Hindlimb muscle (tissue), 1 donor: ENCODE results near the gene ANXA4. TPM values are rescaled to one million over a fixed set of nuclear protein-coding genes. Genes with fewer than 3 reads are reported as not detected.
A peak's percentile ranks its signal among the peaks of the same experiment; 100 is the strongest.
"Not testable (repeated sequence)": the region's sequence is repeated elsewhere in the genome, so short reads cannot be mapped to it uniquely, and the experiment has no call there.

Experiments
- DNase-seq: peaks from one replicate; pipeline ENCODE4 v3.0.0-alpha.2; 2013
- polyA plus RNA-seq: library from polyadenylated mRNA; unstranded; fragments of 120-200 nt; gene quantifications from one replicate; pipeline ENCODE4 v1.2.1, GENCODE V29; 2013; ENCODE audit not compliant: insufficient read length

ANXA4 gene
- polyA plus RNA-seq, 1 donor: 28.3 TPM

DNA sequence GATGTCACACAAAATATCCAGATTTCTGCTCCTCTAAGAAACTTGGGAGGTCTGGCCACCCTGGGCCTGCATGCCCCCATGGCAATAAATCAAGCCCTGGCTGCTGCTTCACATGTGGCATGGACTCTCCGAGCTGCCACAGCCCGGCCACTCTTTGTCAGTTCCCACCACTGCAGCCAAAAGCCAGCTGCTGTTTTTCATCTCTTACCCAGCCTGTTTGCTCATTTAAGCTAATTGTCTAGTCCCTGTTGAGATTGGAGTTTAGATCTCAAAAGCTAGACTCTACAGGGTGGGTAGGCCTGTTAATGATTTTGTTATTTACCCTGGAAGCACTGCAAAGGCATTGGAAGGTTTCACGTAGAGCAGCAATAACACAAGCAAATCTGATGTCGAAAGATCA is 20.9 kb upstream of the ANXA4 start:
- DNase-seq: no peak

DNA sequence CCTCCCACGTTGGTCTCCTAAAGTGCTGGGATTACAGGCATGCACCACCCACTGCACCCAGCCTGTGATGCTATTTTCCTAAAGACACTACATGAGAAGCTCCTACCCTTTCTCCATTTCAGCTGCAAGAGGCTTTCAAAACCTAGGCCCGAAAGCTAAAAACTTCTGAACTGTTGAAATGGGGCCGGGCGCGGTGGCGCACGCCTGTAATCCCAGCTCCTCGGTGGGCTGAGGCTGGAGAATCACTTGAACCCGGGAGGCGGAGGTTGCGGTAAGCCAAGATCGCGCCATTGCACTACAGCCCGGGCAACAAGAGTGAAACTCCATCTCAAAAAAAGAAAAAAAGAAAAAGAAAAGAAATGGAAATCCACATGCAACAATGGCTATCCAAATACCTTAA is 18.1 kb upstream of the ANXA4 start:
- DNase-seq: no peak

DNA sequence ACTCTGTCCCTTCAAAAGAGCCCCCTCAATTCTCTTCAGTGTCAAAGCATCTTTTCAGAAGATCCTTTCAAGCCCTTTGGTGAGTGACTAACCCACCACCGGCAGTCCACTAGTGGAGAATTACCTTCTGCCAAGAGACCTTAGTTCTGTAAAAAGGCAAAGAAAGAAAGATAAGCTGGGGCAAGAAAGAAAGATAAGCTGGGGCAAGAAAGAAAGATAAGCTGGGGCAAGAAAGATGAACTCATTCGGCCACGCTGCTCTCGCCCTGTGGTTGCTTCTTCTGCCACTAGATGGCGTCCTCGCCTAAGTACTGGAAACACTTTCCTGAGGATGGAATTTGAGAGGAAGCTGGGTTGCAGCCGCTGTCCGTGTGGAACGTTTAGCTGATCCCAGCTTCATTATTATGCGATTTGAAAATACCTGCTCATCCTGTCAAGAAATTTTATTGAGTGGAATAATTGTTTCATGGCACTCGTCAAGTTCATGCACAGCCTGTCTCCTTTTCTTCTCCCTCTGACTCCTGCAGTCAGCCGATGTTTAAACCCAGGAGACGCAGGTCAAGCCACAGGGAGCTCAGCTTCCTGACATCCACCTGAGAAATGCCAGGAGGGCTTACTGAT is 17.3 kb upstream of the ANXA4 start:
- DNase-seq: peak; percentile 84

DNA sequence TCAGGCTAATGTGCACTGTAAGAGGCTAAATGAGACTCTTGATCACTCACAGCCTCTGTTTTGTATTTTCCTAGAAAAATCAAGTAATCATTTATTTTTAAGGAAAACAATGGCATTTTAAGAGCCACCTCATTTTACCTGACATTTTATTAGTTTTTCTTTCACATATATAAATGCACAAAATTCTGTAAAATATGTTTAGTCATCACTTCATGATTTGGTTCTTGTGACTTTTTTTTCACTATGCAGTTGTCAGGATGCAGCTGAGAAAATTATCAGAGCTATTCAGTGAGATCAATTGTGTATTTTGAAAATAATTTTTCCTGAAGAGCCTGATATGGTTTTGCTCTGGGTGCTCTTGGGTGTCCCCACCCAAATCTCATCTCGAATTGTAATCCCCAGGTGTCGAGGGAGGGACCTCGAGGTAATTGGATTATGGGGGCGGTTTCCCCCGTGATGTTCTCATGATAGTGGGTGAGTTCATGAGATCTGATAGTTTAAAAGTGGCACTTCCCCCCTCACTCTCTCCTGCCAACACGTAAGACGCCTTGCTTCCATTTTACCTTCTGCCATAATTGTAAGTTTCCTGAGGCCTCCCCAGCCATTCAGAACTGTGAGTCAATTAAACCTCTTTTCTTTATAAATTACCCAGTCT is 16.1 kb upstream of the ANXA4 start:
- no peak for DNase-seq

DNA sequence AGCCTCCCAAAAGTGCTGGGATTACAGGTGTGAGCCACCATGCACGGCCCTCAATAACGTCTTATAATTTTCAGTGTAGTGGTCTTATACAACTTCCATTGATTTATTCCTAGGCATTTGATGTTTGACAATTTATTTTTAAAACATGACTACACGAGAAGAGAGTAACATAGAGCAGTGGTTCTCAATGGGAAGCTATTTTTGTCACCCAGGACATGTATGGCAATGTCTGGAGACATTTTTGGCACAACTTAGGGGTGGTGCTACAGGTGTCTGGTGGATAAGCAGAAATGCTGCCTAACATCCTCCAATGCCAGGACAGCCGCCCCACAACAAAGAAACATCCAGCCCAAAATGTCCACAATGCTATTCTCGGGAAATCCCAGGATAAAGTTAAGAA is 12.7 kb upstream of the ANXA4 start:
- DNase-seq: no peak

DNA sequence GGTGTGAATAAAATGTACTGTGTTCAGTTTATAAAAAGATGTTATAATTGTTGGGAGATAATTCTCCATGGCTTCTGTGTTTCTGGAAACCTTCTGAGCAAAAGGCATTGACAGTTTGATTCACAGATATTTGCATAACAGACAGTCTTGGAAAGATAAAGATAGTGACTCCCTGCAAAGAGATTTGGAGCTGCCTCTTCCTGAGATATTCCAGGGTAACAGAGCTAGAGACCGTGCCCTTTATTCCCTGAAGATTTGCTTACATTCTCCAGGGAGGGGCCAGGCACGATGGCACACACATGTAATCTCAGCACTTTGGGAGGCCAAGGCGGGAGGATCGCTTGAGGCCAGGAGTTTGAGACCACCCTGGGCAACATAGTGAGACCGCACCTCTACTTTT is 12.2 kb upstream of the ANXA4 start:
- DNase-seq: no peak

DNA sequence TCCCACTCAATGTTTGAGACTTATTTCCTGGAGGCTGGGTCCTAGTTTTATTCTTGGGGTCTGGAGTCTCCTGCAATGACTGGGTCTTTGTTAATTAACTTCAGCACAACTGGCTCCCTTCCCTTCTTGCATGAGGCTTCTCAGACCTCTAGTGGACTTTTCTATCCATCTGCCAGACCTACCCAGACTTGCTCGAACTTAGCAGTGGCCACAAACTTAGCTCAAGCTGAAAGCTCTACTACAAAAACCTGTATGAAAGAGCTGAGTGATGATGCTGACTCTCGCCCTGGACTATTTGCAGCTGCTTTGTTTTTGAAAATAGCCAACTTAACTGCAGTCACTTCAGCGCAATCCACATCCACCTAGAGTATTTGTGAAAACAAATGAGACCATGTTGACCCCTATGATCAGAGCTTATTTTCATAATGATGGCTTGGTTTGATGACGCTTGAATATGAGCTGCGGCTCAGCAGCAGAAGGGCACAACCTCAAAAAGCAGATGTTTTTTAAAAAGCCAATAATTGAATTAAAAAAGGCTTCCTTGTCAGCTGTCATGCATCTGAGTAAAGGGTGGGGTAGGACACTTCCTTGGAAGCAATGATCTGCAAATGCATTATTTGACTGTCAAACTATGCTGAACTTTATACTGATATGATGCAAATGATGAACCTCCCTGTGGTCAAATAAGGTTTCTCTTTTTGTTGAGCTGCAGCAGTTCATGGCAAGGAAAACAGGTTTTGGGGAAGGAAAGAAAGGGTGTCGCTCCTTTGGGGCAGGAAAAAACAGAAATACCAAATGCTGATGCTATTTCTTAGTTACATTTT is 10.6 kb upstream of the ANXA4 start:
- DNase-seq: no peak

DNA sequence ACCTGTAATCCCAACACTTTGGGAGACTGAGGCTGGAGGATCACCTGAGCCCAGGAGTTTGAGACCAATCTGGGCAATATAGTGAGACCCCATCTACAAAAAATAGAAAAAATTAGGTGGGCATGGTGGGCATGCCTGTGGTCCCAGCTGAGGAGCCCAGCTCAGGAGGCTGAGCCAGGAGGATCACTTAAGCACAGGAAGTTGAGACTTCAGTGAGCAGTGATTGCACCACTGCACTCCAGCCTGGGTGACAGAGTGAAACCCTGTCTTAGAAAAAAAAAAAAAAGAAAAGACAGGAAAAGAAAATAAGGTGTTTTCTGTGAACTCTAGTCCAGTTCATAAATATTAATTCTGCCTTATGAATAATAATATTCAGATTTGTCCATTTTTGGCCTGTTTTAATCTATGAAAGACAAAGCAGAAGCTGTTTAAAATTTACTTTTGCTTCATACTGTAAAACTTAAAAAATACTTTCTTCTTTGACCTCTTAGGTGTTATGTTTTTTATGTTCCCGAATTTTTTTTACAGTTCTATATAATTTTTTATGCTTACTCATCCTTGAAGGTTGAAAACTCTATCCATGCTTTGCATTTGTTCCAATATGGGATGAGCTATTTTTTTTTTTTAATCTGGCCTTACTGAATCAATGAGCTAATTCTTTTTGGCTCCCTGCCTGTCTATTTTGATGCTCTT is 8.4 kb upstream of the ANXA4 start:
- DNase-seq: no peak

DNA sequence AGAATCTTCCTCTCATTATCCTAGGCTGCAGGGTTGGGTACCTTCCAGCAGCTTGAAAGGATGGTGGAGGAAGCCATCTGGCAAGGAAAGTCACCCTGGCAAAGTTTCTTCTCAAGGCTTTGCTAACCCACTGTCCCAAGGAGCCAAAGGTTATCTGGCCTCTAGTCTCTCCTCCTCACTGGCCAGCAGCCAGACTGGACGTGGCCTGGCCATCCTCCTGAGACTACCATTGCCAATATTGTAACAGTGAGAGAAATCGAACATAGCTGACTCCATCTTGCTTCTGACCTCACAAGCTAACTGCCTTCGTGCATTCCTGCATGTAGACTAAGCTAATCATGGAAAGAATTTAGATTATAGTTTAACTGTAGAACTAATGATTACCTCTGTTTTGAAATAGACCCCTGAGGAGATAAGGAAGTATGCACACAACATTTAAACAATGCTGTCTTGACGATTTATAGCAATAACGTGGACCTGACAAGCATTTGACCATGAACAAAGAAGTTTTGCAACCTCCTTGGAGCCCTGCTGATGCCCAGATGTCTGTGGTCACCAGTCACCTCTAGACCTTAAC is 7.8 kb upstream of the ANXA4 start:
- DNase-seq: peak; percentile 43

DNA sequence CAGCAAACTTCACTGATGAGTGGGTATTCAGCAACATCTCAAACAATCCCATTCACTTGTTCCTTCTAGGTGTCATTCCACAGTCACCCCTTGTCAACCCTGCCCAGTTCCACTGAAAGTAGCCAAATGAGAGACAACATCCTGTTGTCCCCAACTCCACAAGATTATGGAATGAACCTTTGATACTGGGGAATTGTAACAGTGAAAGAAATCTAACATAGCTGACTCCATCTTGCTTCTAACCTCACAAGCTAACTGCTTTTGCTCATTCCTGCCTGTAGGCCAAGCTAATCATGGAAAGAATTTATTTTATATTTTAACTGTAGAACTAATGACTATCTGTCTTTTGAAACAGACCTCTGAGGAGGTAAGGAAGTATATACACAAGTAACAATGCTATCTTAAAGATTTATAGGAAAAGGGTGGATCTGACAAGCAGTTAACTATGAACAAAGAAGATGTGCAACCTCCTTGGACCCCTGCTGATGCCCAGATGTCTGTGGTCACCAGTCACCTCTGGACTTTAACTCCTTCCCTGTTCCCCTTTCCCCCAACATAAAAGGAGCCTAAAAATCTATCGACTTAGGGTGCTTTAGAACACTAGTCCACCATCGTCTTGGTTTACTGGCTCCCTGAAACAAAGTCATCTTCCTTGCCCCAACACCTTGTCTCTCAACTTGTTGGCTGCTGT is 6.9 kb upstream of the ANXA4 start:
- DNase-seq: no peak

DNA sequence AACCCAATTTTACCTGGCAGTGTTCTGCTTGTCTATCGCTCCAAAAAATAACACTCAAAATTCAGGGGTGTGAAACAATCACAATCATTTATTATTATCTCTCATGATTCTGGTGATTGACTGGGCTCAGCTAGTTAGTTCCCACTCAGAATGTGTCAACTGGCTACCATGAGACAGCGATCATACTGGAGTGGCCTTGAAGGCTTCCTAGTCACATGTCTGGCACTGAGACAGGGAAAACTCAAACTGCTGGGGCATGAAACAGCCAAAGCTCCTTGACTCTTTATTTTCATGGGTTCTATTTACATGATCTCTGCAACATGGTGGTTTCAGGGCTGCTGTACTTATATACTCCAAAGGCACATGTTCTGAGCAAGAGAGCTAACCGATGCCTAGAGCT is 6.2 kb upstream of the ANXA4 start:
- no peak for DNase-seq

DNA sequence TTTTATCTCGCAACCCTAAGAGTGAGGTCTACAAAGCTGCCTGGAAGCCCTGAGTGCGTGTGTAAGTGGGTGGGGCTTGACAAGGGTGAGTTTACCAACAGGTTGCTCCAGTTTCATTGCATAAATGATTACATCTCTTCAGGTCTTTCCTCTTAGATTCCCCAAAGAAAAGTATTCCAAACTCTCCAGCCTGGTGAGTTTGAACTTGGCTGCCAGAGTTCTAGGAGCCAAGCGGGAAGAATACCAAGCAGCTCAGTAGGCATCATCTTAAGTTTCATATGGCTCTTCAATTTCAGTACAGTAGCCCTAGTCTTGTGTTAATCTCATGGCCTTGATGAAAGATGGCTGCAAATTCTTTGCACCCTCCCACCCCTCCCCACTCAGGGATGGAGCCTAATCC is 3.8 kb upstream of the ANXA4 start:
- not testable (repeated sequence) for DNase-seq

DNA sequence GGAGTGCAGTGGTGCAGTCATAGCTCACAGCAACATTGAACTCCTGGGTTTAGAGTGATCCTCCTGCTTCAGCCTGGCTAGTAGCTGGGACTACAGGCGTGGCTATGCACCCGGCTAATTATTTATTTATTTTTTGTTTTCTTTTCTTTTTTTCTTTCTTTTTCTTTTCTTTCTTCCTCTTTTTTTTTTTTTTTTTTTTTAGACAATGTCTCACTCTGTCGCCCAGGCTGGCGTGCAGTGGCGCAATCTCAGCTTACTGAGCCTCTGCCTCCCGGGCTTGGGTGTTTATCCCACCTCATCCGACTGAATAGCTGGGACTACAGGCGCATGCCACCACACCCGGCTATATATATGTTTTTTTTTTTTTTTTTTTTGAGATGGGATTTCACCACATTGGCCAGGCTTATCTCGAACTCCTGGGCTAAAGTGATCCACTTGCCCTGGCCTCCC is 1.4 kb upstream of the ANXA4 start:
- no peak for DNase-seq

DNA sequence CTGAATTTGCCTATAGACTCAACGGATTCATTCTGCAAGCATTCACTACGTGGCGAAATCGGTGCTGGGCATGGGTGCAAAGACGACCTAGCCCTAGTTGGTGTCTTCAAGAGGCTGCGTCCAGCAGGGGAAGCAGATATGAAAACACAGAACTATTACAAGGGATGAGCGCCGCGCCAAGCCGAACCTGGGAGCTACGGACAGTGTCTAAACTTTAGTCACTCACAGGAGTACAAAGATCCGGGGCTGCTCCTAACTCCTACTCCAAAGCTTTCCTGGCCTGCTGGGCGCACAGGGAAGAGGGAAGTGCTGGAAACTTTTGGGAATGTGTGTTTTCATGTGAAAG is 732 bp upstream of the ANXA4 start:
- DNase-seq: peak; percentile 58

DNA sequence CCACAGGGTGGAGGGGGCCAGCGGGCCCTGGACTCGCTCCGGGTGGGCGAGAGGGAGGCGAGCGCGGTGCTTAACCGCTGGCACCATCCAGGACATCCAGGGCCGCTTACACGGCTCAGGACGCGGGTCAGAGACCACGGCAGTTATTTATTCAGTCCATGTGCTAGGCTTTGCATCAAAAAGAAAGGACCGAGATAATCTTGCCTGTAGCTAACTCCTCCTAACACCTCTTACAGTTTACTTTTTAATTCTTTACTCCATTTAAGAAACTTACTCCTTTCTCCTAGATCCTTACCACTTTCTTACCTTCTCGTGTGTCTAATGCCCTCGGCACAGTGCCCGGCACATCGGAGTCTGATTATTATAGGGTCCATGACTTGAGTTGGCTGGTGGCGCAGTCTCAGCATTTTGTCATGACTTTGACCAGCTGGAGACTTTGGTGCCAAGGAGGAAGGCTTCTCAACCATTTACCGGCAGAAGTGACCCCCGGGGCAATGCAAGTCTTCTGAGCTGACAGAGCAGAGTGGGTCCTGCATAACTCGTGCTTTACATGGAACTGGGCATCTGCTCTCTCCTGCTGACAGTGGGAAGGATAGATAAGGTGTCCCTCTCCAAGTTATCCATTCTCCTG is 503 bp downstream of the ANXA4 start:
- DNase-seq: peak; percentile 18

DNA sequence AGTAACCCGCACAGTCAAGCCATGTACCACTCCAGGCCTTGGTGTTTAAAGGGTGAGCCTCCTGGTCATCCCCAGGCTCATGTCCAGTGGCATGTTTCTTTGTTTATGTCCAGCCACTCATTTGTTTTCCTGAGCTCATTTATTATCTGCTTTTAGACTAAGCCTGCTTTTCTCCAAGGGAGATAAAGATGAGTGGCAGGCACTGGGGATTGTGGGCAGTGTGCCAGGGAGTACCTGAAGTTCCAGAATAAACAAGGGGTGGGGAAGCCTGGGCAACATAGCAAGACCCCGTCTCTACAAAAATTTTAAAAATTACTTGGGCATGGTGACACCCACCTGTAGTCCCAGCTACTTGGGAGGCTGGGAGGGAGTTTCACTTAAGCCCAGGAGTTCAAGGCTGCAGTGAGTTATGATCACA is 1.9 kb downstream of the ANXA4 start:
- DNase-seq: no peak

DNA sequence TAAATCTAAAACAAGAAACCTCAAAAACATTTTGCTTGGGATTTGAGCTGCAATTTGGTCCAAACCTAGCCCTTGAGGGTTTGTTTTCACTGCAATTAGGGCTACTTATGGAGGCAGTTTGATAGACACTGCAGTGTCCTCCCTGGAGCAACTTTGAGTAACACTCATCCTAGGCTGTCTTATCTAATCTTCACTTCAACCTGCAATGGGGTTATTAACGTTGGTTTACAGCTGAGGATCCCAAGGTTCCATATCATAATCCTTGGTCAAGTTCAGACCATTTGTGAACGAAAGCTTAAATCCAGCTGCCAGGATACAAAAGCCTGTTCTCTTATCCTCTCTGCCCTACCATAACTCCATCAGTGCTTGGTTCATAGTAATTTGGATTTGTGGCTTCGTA is 2.5 kb downstream of the ANXA4 start:
- no peak for DNase-seq

DNA sequence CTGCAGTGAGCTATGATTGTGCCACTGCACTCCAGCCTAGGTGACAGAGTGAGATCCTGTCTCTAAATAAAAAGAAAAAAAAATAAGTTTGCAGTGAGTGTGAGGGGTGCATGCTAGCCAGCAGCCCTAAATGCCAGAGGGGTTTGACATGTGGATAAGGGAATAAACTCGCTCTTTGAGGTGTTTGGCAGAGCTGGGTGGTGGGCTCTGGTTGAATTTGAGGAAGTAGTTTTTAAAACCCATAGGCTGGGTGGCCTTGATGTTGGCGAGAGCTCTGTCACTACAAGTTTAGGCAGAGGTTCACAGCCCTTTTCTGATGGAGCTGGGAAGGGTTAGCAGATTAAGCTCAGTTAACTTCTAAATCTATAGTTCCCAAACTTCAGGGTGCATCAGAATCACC is 3.1 kb downstream of the ANXA4 start:
- no peak for DNase-seq

DNA sequence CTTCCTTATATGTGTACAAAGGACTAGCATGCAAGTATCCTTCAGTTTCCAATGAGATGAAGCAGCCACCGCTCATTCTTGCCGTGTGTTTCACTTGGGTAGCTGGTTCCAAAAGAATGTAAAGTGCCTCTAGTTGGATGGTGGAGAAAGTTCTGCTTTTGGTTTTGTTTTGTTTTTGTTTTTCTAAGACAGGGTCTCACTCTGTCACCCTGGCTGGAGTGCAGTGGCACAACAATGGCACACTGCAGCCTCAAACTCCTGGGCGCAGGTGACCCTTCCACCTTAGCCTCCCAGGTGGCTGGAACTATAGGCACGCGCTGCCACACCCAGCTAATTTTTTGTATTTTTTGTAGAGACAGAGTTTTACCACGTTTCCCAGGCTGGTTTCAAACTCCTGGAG is 8.3 kb downstream of the ANXA4 start:
- no peak for DNase-seq

DNA sequence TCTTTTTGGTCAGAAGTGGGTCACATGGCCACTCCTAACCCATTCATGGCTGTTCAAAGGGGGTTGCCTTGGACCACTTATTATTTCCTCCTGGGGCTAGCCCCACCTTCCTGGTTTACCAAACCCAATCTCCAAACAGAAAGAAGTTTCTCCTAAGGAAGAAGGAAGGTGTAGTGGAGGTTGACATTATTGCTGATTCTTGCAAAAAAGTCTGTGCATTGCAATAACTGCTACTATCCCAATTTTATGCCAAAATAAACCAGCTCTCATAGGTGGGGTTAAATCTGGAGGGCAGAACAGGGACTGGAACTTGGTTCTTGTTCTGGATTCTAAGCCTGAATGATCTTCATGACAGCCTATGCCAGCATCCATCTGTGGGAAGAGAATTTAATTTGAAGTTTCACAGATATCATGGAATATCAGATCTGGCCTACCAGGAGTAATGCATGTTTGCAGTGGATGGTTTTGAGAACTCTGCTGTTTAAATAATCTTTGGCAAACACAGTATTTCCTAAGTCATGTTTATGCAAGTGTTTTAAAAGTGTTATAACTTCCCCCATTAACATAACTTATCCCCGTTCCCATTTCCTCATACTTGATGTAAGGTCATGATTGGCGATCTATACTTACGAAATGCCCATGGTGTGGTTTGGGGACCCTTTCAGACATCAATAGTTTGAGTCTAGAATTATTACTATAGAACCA is 11.9 kb downstream of the ANXA4 start:
- no peak for DNase-seq

DNA sequence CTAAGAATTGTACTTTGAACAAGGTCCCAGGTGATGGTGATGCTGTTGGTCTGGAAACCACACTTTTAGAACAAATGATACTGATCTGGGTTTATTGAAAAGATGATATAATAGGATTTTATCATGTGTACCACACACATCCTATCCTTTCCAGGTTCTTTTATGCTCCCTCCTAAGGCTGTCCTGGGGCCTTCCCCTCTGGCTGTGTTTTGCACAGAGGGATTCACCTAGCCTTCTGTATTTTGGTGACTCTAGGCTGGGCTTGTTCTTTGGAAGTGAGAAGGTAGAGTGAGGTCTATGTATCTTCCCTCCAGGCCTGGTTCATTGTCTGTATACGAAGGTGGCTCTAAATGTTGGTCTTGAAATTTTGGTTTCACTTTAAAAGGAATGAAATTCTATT is 12.7 kb downstream of the ANXA4 start:
- DNase-seq: no peak
